IPS-18c (cell line): ENCODE results near the gene CHD6.

ENCODE experiments used
- H3K4me3 ChIP-seq: 2 replicates; pipeline ENCODE4 v1.7.0; 2013; ENCODE audit warnings: low read depth, mild to moderate bottlenecking, low read length, moderate library complexity; ENCODE audit not compliant: insufficient read depth
- H3K9me3 ChIP-seq: one replicate; pipeline ENCODE4 v1.6.1; 2013; ENCODE audit warnings: mild to moderate bottlenecking, low read length, moderate library complexity; ENCODE audit not compliant: control insufficient read depth, insufficient read depth

CHD6 gene

GRCh38 chr20:41352666-41353065 is 265.5 kb downstream of the CHD6 start:
- Histone ChIP-seq H3K9me3 (no peaks in the 10 kb centered on the region), H3K4me3 (no peak overlapping the region)

DNA sequence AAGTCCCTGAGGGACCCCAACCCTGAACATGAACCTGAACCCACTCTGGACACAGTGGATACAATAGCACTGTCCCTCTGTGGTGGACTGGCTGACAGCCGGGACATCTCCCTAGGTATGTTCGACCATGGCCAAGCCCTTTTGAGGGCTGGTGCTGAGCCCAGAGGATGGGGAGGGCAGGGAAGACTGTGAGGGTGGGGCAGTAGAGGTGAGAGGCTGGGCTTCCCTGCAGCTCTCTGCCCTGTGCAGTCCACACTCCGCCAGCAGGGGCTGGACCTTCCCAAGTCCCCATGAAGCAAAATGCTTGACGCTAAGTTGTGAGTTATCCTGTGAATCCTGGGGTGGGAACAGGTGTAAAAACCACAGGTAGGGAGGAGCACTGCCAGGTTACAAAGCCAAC is 266.1 kb downstream of the CHD6 start:
- no peaks in the 10 kb centered on the region for H3K9me3 ChIP-seq
- H3K4me3 ChIP-seq, result no peak overlapping the region
